Chondrocyte (in vitro differentiated cells): Measurements from ENCODE around the gene PRKAA2. TPM values are rescaled to one million over a fixed set of nuclear protein-coding genes. Genes with fewer than 3 reads are reported as not detected.

Experiments
- DNase-seq: peaks from one replicate; pipeline ENCODE4 v3.0.0; 2021; ENCODE audit warnings: mixed read lengths, low spot score
- H3K27ac Mint-ChIP-seq: one replicate; pipeline ENCODE4 v1.8.0; 2021; ENCODE audit warnings: mild to moderate bottlenecking, moderate library complexity, mixed read lengths; ENCODE audit not compliant: unreplicated experiment
- H3K27me3 Mint-ChIP-seq: 2 replicates; pipeline ENCODE4 v1.8.0; 2021; ENCODE audit warnings: low read depth, mixed read lengths
- H3K36me3 Mint-ChIP-seq: 2 replicates; pipeline ENCODE4 v1.8.0; 2021; ENCODE audit warnings: low read depth, mixed read lengths
- H3K4me1 Mint-ChIP-seq: 2 replicates; pipeline ENCODE4 v1.8.0; 2021; ENCODE audit warnings: low read depth, mild to moderate bottlenecking, mixed read lengths
- H3K4me3 Mint-ChIP-seq: one replicate; pipeline ENCODE4 v1.8.0; 2021; ENCODE audit warnings: mild to moderate bottlenecking, moderate library complexity, mixed read lengths; ENCODE audit not compliant: unreplicated experiment
- H3K9me3 Mint-ChIP-seq: 2 replicates; pipeline ENCODE4 v1.8.0; 2021; ENCODE audit warnings: low read depth, mixed read lengths
- CTCF ChIP-seq: fragments of 200-600 bp; sonication (generic); IDR thresholded peaks from 2 replicates; pipeline ENCODE4 v1.5.0; 2021; ENCODE audit warnings: antibody characterized with exemption, mild to moderate bottlenecking, moderate library complexity
- total RNA-seq: library from RNA; stranded (reverse); gene quantifications from 3 replicates; pipeline ENCODE4 v1.2.1, GENCODE V29; 2021

PRKAA2 gene
- total RNA-seq, 1 donor from 2014 or later: 3.4 TPM

GRCh38 chr1:56710646-56711045 lies 65.5 kb downstream of the PRKAA2 start:
- DNase-seq: no peak
- no peak for TF ChIP-seq CTCF
- Mint-ChIP-seq H3K9me3 (no peaks in the 10 kb centered on the region), H3K4me3 (no peak overlapping the region), H3K27me3 (no peaks in the 10 kb centered on the region), H3K27ac (peak overlapping the region; percentile 83), H3K4me1 (peaks cover 36% of the 10 kb centered on the region), H3K36me3 (peaks cover 6% of the 10 kb centered on the region)

DNA sequence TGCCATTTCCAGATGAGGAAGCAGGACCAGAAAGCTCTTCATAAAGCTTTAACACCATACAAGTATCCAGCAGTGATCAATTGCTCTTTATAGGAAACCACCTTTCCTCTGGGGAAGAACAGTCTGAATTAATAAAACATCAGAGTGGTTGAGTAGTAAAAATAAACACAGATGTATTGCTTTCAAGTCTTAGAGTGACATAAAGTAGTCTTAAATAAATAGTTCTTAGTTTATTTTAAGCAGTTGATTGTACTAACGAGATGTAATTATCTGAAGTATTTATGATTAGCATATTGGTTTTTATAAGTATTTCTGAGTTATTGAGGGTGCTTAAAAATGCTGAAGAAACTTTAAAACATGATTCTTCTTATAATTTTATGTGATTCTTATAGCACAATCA lies 67.0 kb downstream of the PRKAA2 start:
- DNase-seq: no peak
- H3K4me1 Mint-ChIP-seq: peaks cover 36% of the 10 kb centered on the region
- H3K27me3 Mint-ChIP-seq: no peaks in the 10 kb centered on the region
- no peaks in the 10 kb centered on the region for H3K9me3 Mint-ChIP-seq
- H3K4me3 Mint-ChIP-seq: no peak overlapping the region
- TF ChIP-seq CTCF: no peak
- peaks cover 2% of the 10 kb centered on the region for H3K36me3 Mint-ChIP-seq
- H3K27ac Mint-ChIP-seq: peak overlapping the region; percentile 57

DNA sequence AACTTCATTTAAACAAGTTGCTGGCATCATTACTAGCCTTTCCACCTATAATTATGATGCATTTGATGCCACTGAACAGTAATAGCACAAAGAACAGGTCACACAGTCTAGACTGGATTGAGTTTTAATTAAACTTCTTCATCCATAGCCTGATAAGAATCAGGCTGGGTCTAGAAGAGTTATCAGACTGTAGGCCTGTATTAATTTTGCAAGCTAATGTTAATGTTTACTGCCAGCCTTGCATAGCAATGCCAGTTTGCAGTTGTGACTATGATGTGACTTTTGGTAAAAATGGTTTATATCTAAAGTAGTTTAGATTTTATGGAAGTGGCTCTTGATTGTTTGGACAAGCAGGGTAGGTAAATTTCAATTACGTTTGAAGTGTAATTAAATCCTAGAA lies 68.0 kb downstream of the PRKAA2 start:
- no peak for DNase-seq
- Mint-ChIP-seq H3K36me3 (no peaks in the 10 kb centered on the region), H3K4me1 (peaks cover 36% of the 10 kb centered on the region), H3K9me3 (no peaks in the 10 kb centered on the region), H3K4me3 (no peak overlapping the region), H3K27ac (no peak overlapping the region), H3K27me3 (no peaks in the 10 kb centered on the region)
- TF ChIP-seq CTCF: no peak

GRCh38 chr1:56715156-56715555 lies 70.0 kb downstream of the PRKAA2 start:
- Mint-ChIP-seq H3K27ac (no peak overlapping the region), H3K9me3 (no peaks in the 10 kb centered on the region), H3K27me3 (no peaks in the 10 kb centered on the region), H3K36me3 (no peaks in the 10 kb centered on the region), H3K4me3 (no peak overlapping the region), H3K4me1 (peaks cover 29% of the 10 kb centered on the region)
- no peak for TF ChIP-seq CTCF
- DNase-seq: no peak

DNA sequence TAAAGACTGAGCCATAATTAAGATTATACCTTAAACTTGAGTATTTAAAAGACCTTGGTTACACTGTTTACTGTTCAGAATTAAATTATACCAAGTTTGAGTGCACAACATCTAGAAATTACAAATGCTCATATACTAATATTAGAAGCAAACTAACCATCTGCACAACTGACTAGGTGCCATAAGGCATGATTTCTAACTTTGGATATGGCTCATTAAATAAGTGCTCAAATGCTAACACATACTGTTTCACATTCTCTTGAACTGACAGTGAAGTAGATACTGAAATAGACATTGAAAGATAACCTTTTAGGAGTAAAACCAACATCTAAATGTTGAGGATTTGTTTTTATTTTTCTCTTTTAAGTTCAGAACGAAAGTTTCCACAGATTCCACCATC lies 74.1 kb downstream of the PRKAA2 start:
- Mint-ChIP-seq H3K36me3 (no peaks in the 10 kb centered on the region), H3K4me3 (no peak overlapping the region), H3K27ac (no peak overlapping the region), H3K27me3 (no peaks in the 10 kb centered on the region), H3K4me1 (peaks cover 4% of the 10 kb centered on the region), H3K9me3 (no peaks in the 10 kb centered on the region)
- no peak for TF ChIP-seq CTCF
- no peak for DNase-seq
